ENCODE measurements around the gene LRCH1. TPM values are rescaled to one million over a fixed set of nuclear protein-coding genes. Genes with fewer than 3 reads are reported as not detected.

LRCH1 gene
- total RNA-seq, 1 experiment from 2014 or later = 27.0 TPM

DNA sequence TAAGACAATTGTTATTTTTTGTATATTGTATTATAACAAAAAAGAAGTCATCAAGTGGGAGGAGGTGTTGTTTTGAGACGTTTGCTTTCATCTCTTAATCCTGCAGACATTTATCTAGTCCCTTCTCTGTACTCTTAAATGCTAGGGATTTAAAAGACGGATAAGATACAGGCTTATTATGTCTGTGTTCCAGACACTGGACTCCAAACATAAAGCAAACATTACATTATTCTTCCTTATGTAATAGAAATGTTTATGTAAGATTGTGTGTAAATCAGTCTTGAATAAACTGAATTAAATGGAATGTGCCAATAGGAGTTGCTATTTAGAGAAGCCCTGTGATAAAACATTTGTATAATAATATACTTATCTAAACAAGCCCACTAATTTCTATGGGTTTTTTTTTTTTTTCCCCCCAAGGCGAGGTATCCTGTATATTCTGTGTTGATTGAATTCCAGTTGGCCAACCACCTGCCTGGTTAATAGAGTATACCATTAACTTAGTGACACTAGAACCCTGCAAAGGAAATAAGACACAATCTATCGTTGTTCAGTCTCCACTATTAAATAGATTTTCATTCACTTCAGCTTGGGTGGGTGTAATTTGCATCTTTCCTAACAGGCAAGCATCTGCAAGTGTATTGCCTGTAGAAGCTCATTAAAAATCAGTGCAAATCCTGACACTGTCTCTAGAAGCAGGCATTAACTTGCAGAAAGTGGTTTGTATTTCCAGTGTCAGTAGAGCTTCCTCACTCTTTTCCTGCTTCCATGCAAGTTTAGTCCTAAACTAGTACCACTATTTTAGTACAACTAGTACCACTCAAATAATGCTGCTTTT, 69.0 kb downstream of the LRCH1 start:
- H3K9me3 ChIP-seq = no peaks in the 10 kb centered on the region
- no peak overlapping the region for H3K4me3 Mint-ChIP-seq (ENCODE audit: unreplicated experiment)
- peaks cover 7% of the 10 kb centered on the region for H3K36me3 Mint-ChIP-seq (ENCODE audit: insufficient read depth, unreplicated experiment)
- H3K36me3 ChIP-seq (ENCODE audit: control insufficient read depth, insufficient read depth, low read length) = no peaks in the 10 kb centered on the region
- TF ChIP-seq, protein P1, sequence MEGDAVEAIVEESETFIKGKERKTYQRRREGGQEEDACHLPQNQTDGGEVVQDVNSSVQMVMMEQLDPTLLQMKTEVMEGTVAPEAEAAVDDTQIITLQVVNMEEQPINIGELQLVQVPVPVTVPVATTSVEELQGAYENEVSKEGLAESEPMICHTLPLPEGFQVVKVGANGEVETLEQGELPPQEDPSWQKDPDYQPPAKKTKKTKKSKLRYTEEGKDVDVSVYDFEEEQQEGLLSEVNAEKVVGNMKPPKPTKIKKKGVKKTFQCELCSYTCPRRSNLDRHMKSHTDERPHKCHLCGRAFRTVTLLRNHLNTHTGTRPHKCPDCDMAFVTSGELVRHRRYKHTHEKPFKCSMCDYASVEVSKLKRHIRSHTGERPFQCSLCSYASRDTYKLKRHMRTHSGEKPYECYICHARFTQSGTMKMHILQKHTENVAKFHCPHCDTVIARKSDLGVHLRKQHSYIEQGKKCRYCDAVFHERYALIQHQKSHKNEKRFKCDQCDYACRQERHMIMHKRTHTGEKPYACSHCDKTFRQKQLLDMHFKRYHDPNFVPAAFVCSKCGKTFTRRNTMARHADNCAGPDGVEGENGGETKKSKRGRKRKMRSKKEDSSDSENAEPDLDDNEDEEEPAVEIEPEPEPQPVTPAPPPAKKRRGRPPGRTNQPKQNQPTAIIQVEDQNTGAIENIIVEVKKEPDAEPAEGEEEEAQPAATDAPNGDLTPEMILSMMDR (IDR thresholded peaks at IDR 0.05; ENCODE audit: insufficient read depth in 1 of 2, low read depth in 1 of 2, low read length in 1 of 2, severe bottlenecking in 1 of 2, unreplicated experiment in 1 of 2) = no peak
- POLR2A ChIA-PET = no interaction called here
- H3K27me3 ChIP-seq (replicated peaks; ENCODE audit: control insufficient read depth, insufficient read depth, low read length) = no peaks in the 10 kb centered on the region
- no TSS peak for BruUV-seq (replicated peaks)
- H3K4me1 ChIP-seq = peaks cover 67% of the 10 kb centered on the region
- no peak overlapping the region for H3K27ac Mint-ChIP-seq (ENCODE audit: unreplicated experiment)
- H3K27me3 Mint-ChIP-seq (ENCODE audit: insufficient read depth, unreplicated experiment) = no peaks in the 10 kb centered on the region
- H3K9me3 Mint-ChIP-seq (ENCODE audit: unreplicated experiment) = no peaks in the 10 kb centered on the region
- DNase-seq = no peak
- intact Hi-C loops (cut with micrococcal nuclease; ENCODE audit: unreplicated experiment) = no loop called here
- peaks cover 55% of the 10 kb centered on the region for H3K4me1 Mint-ChIP-seq (ENCODE audit: low read depth, unreplicated experiment)
- no peak overlapping the region for H3K4me3 ChIP-seq (ENCODE audit: low read depth, low read length)
- CTCF ChIA-PET = no interaction called here

DNA sequence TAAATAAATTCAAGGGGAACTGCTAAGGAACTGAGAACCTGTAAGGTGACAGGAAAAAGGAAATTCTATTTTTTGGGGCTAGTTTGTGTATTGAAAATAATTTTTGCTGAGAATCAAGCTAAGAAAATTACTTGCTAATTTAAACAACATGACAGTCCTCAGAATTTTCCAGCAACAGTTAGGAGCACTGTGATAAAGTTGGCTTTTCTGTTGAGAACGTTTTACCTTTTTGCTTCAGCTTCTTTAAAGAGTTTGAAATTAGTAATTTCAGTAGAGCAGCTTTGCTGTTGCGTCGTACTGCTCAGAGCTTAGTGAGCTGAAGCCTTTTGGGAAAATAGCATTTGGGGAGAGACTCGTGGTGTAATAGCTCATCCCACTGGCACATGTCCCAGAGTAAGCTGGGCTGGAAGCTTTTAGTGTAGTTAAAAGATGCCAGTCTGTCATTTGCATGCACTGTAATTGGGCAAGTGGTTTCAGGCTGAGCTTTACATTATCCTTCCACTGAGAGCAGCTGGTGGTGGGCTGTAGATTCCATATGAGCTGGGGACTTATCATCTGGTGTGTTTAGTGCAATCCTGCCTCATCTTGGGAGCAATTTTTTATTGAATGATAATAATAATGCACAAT, 69.8 kb downstream of the LRCH1 start:
- BruUV-seq (replicated peaks) = no TSS peak
- ChIA-PET CTCF (no interaction called here), POLR2A (no interaction called here)

DNA sequence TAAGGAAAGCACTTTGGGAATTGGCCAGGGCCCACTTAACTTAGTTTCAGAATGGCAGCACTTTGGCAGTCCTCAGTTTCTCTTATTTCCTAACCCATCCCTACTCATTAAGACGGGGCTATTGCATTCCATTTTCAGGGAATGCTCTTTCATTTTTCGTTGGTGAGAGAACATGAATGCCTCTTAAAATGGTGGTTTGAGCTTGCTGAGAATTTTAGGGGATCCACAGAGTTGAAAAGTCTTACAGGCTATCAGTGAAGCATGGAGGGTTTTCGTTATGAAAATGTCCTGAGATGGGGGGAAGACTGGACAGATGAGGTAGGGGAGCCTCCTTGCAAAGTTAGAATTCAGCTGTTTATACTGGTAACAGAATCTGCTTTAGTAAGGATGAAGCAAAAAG, 71.4 kb downstream of the LRCH1 start:
- no TSS peak for BruUV-seq (replicated peaks)
- Histone ChIP-seq H3K4me1 (peaks cover 64% of the 10 kb centered on the region), H3K27me3 (replicated peaks; ENCODE audit: control insufficient read depth, insufficient read depth, low read length) (no peaks in the 10 kb centered on the region), H3K36me3 (ENCODE audit: control insufficient read depth, insufficient read depth, low read length) (no peaks in the 10 kb centered on the region), H3K4me3 (ENCODE audit: low read depth, low read length) (no peak overlapping the region), H3K9me3 (no peaks in the 10 kb centered on the region)
- peaks cover 6% of the 10 kb centered on the region for H3K36me3 Mint-ChIP-seq (ENCODE audit: insufficient read depth, unreplicated experiment)
- no peak for DNase-seq
- no peak overlapping the region for H3K4me3 Mint-ChIP-seq (ENCODE audit: unreplicated experiment)
- TF ChIP-seq, protein P1 (IDR thresholded peaks at IDR 0.05; ENCODE audit: insufficient read depth in 1 of 2, low read depth in 1 of 2, low read length in 1 of 2, severe bottlenecking in 1 of 2, unreplicated experiment in 1 of 2) = no peak
- H3K27me3 Mint-ChIP-seq (ENCODE audit: insufficient read depth, unreplicated experiment) = no peaks in the 10 kb centered on the region
- no peaks in the 10 kb centered on the region for H3K9me3 Mint-ChIP-seq (ENCODE audit: unreplicated experiment)
- intact Hi-C loops (cut with micrococcal nuclease; ENCODE audit: unreplicated experiment) = no loop called here
- POLR2A ChIA-PET = interaction anchor here (0.6 kb wide), 1 partner anchor 41 kb away, joined by 3 read pairs; no protein-coding TSS in a partner anchor
- no peak overlapping the region for H3K27ac Mint-ChIP-seq (ENCODE audit: unreplicated experiment)
- CTCF ChIA-PET = no interaction called here
- H3K4me1 Mint-ChIP-seq (ENCODE audit: low read depth, unreplicated experiment) = peaks cover 60% of the 10 kb centered on the region

More for the DNA sequence above, 69.8 kb downstream of the LRCH1 start:
- no peaks in the 10 kb centered on the region for H3K27me3 ChIP-seq (replicated peaks; ENCODE audit: control insufficient read depth, insufficient read depth, low read length)
- no peaks in the 10 kb centered on the region for H3K36me3 ChIP-seq (ENCODE audit: control insufficient read depth, insufficient read depth, low read length)
- H3K9me3 Mint-ChIP-seq (ENCODE audit: unreplicated experiment) = no peaks in the 10 kb centered on the region
- TF ChIP-seq, protein P1 (IDR thresholded peaks at IDR 0.05; ENCODE audit: insufficient read depth in 1 of 2, low read depth in 1 of 2, low read length in 1 of 2, severe bottlenecking in 1 of 2, unreplicated experiment in 1 of 2) = no peak
- H3K4me3 Mint-ChIP-seq (ENCODE audit: unreplicated experiment) = no peak overlapping the region
- no peak overlapping the region for H3K27ac Mint-ChIP-seq (ENCODE audit: unreplicated experiment)
- H3K4me1 ChIP-seq = peaks cover 66% of the 10 kb centered on the region
- H3K27me3 Mint-ChIP-seq (ENCODE audit: insufficient read depth, unreplicated experiment) = no peaks in the 10 kb centered on the region
- no peak for DNase-seq
- intact Hi-C loops (cut with micrococcal nuclease; ENCODE audit: unreplicated experiment) = no loop called here
- H3K4me3 ChIP-seq (ENCODE audit: low read depth, low read length) = no peak overlapping the region
- peaks cover 56% of the 10 kb centered on the region for H3K4me1 Mint-ChIP-seq (ENCODE audit: low read depth, unreplicated experiment)
- no peaks in the 10 kb centered on the region for H3K9me3 ChIP-seq
- H3K36me3 Mint-ChIP-seq (ENCODE audit: insufficient read depth, unreplicated experiment) = peaks cover 8% of the 10 kb centered on the region

Data from Caco-2 (cell line).